HEK293 (cell line): ENCODE data around the gene BTBD16.

ENCODE experiments used
- SETDB1 ChIP-seq: IDR thresholded peaks from one replicate; pipeline ENCODE4 v1.6.1; 2017; ENCODE audit warnings: mild to moderate bottlenecking, low read length, moderate library complexity, mixed read lengths; ENCODE audit not compliant: insufficient read length
- YY1 ChIP-seq: fragments of 450-650 bp; formaldehyde crosslinking; IDR thresholded peaks from 2 replicates; pipeline ENCODE4 v1.5.1; 2018; ENCODE audit warnings: missing biosample characterization, missing genetic modification characterization
- ZEB2 ChIP-seq: fragments of 450-650 bp; formaldehyde crosslinking; IDR thresholded peaks from 2 replicates; pipeline ENCODE4 v1.5.1; 2016; ENCODE audit warnings: missing biosample characterization, missing genetic modification characterization
- ZNF24 ChIP-seq: fragments of 450-650 bp; formaldehyde crosslinking; IDR thresholded peaks from 2 replicates; pipeline ENCODE4 v1.5.1; 2016; ENCODE audit warnings: missing biosample characterization, missing genetic modification characterization
- ZNF660 ChIP-seq: fragments of 450-650 bp; IDR thresholded peaks from 2 replicates; pipeline ENCODE4 v1.5.1; 2018; ENCODE audit warnings: missing biosample characterization, mild to moderate bottlenecking, missing genetic modification characterization
- ZNF768 ChIP-seq: fragments of 450-650 bp; formaldehyde crosslinking; IDR thresholded peaks from 2 replicates; pipeline ENCODE4 v1.5.1; 2018; ENCODE audit warnings: missing biosample characterization, mild to moderate bottlenecking, missing genetic modification characterization
- ZNF792 ChIP-seq: fragments of 450-650 bp; formaldehyde crosslinking; IDR thresholded peaks from 2 replicates; pipeline ENCODE4 v1.5.1; 2016; ENCODE audit warnings: missing biosample characterization, missing genetic modification characterization
- TF ChIP-seq, protein P1 (sequence below): fragments of 450-650 bp; IDR thresholded peaks from 2 replicates; pipeline ENCODE4 v1.5.1; 2018; ENCODE audit warnings: missing biosample characterization, mild to moderate bottlenecking, missing genetic modification characterization
- TF ChIP-seq, protein P2 (sequence below): fragments of 450-650 bp; formaldehyde crosslinking; IDR thresholded peaks from 2 replicates; pipeline ENCODE4 v1.5.1; 2016; ENCODE audit warnings: missing biosample characterization, missing genetic modification characterization
- TF ChIP-seq, protein P3 (sequence below): fragments of 450-650 bp; formaldehyde crosslinking; IDR thresholded peaks from 2 replicates; pipeline ENCODE4 v1.5.1; 2016; ENCODE audit warnings: missing biosample characterization, missing genetic modification characterization
- TF ChIP-seq, protein P4 (sequence below): fragments of 450-650 bp; formaldehyde crosslinking; optimal IDR thresholded peaks from 2 replicates; pipeline ENCODE3; 2016; ENCODE audit warnings: missing biosample characterization, mild to moderate bottlenecking, missing genetic modification characterization
- TF ChIP-seq, protein P5 (sequence below): fragments of 450-650 bp; formaldehyde crosslinking; IDR thresholded peaks from 2 replicates; pipeline ENCODE4 v1.5.1; 2016; ENCODE audit warnings: missing biosample characterization, missing genetic modification characterization

DNA sequence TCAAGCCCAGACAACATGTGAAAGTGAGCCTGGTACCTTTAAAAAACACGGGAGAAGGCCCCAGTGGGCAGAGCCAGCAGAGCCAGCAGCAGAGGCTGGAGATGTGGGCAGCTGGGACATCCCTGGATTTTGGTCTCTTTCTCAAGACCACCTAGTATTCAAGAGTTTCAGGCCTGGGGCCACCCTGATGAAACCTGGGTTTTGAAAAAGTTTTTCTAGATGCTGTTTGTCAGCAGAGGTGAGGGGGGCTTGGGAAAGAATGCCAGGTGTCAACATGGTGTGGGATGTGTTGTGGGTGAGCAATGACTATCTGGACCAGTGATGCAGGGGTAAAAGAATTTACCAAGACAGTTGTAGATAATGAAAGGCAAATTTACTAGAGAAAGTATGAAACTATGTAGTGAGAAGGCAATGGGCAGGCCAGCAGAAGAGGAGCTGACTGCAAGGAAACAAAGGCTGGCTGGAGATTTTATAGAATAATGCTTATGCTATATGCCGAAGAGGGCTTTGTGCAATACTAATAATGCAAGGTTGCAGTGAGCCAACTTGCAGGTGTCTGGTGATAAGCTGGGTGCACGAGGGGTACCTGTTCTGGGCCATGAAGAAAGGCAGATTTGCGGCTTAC lies 75.3 kb downstream of the BTBD16 start:
- TF ChIP-seq, protein P1, sequence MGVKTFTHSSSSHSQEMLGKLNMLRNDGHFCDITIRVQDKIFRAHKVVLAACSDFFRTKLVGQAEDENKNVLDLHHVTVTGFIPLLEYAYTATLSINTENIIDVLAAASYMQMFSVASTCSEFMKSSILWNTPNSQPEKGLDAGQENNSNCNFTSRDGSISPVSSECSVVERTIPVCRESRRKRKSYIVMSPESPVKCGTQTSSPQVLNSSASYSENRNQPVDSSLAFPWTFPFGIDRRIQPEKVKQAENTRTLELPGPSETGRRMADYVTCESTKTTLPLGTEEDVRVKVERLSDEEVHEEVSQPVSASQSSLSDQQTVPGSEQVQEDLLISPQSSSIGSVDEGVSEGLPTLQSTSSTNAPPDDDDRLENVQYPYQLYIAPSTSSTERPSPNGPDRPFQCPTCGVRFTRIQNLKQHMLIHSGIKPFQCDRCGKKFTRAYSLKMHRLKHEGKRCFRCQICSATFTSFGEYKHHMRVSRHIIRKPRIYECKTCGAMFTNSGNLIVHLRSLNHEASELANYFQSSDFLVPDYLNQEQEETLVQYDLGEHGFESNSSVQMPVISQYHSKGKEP (tag by site-specific recombination) = no peak
- no peak for TF ChIP-seq ZNF768 (tag by site-specific recombination)
- TF ChIP-seq ZEB2 = no peak
- TF ChIP-seq ZNF792 (tag by site-specific recombination) = no peak
- TF ChIP-seq SETDB1 = peak; percentile 90
- TF ChIP-seq, protein P2, sequence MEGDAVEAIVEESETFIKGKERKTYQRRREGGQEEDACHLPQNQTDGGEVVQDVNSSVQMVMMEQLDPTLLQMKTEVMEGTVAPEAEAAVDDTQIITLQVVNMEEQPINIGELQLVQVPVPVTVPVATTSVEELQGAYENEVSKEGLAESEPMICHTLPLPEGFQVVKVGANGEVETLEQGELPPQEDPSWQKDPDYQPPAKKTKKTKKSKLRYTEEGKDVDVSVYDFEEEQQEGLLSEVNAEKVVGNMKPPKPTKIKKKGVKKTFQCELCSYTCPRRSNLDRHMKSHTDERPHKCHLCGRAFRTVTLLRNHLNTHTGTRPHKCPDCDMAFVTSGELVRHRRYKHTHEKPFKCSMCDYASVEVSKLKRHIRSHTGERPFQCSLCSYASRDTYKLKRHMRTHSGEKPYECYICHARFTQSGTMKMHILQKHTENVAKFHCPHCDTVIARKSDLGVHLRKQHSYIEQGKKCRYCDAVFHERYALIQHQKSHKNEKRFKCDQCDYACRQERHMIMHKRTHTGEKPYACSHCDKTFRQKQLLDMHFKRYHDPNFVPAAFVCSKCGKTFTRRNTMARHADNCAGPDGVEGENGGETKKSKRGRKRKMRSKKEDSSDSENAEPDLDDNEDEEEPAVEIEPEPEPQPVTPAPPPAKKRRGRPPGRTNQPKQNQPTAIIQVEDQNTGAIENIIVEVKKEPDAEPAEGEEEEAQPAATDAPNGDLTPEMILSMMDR = no peak
- no peak for TF ChIP-seq ZNF24 (tag by site-specific recombination)
- TF ChIP-seq, protein P3, sequence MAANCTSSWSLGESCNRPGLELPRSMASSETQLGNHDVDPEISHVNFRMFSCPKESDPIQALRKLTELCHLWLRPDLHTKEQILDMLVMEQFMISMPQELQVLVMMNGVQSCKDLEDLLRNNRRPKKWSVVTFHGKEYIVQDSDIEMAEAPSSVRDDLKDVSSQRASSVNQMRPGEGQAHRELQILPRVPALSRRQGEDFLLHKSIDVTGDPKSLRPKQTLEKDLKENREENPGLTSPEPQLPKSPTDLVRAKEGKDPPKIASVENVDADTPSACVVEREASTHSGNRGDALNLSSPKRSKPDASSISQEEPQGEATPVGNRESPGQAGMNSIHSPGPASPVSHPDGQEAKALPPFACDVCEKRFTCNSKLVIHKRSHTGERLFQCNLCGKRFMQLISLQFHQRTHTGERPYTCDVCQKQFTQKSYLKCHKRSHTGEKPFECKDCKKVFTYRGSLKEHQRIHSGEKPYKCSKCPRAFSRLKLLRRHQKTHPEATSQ (tag by site-specific recombination) = no peak
- TF ChIP-seq, protein P4, sequence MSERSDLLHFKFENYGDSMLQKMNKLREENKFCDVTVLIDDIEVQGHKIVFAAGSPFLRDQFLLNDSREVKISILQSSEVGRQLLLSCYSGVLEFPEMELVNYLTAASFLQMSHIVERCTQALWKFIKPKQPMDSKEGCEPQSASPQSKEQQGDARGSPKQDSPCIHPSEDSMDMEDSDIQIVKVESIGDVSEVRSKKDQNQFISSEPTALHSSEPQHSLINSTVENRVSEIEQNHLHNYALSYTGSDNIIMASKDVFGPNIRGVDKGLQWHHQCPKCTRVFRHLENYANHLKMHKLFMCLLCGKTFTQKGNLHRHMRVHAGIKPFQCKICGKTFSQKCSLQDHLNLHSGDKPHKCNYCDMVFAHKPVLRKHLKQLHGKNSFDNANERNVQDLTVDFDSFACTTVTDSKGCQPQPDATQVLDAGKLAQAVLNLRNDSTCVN (tag by site-specific recombination) = no peak
- TF ChIP-seq ZNF660 = no peak
- TF ChIP-seq, protein P5, sequence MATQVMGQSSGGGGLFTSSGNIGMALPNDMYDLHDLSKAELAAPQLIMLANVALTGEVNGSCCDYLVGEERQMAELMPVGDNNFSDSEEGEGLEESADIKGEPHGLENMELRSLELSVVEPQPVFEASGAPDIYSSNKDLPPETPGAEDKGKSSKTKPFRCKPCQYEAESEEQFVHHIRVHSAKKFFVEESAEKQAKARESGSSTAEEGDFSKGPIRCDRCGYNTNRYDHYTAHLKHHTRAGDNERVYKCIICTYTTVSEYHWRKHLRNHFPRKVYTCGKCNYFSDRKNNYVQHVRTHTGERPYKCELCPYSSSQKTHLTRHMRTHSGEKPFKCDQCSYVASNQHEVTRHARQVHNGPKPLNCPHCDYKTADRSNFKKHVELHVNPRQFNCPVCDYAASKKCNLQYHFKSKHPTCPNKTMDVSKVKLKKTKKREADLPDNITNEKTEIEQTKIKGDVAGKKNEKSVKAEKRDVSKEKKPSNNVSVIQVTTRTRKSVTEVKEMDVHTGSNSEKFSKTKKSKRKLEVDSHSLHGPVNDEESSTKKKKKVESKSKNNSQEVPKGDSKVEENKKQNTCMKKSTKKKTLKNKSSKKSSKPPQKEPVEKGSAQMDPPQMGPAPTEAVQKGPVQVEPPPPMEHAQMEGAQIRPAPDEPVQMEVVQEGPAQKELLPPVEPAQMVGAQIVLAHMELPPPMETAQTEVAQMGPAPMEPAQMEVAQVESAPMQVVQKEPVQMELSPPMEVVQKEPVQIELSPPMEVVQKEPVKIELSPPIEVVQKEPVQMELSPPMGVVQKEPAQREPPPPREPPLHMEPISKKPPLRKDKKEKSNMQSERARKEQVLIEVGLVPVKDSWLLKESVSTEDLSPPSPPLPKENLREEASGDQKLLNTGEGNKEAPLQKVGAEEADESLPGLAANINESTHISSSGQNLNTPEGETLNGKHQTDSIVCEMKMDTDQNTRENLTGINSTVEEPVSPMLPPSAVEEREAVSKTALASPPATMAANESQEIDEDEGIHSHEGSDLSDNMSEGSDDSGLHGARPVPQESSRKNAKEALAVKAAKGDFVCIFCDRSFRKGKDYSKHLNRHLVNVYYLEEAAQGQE (tag by site-specific recombination) = no peak
- no peak for TF ChIP-seq YY1 (tag by site-specific recombination)
